Esophagus muscularis mucosa (tissue), 4 donors: Measurements from ENCODE around the gene MET. TPM values are rescaled to one million over a fixed set of nuclear protein-coding genes. Genes with fewer than 3 reads are reported as not detected.

Experiments
- DNase-seq: peaks from one replicate; pipeline ENCODE4 v3.0.0-alpha.2; 2017; ENCODE audit errors: extremely low spot score
- H3K27ac ChIP-seq, 4 donors: fragments of 200-600 bp; sonication (generic); replicated peaks in 1 of 4; 1 replicate in 3 of 4; 2 replicates in 1 of 4; pipeline ENCODE4 v1.5.1; 2016 to 2019; ENCODE audit warnings: mild to moderate bottlenecking in 1 of 4
- H3K27me3 ChIP-seq, 4 donors: fragments of 200-600 bp; sonication (generic); one replicate each; pipeline versions ENCODE4 v1.5.1 to v1.6.0; 2016 to 2019
- H3K36me3 ChIP-seq, 4 donors: fragments of 200-600 bp; sonication (generic); one replicate each; pipeline ENCODE4 v1.5.1; 2016 to 2019
- H3K4me1 ChIP-seq, 4 donors: fragments of 200-600 bp; sonication (generic); one replicate each; pipeline ENCODE4 v1.5.1; 2016 to 2019
- H3K4me3 ChIP-seq, 4 donors: fragments of 200-600 bp; sonication (generic); 1 replicate in 2 of 4; 2 replicates in 2 of 4; pipeline ENCODE4 v1.5.1; 2016 to 2019; ENCODE audit warnings: mild to moderate bottlenecking in 4 of 4, moderate library complexity in 1 of 4
- H3K9me3 ChIP-seq, 4 donors: fragments of 200-600 bp; sonication (generic); 1 replicate in 3 of 4; 2 replicates in 1 of 4; pipeline ENCODE4 v1.5.1; 2016 to 2019
- CTCF ChIP-seq, 3 experiments: fragments of 200-600 bp in 2 of 3; fragments of 450-650 bp in 1 of 3; sonication (generic) in 2 of 3; IDR thresholded peaks; one replicate each; pipeline ENCODE4 v1.5.1; 2017 to 2019; ENCODE audit warnings: antibody characterized with exemption in 3 of 3, mild to moderate bottlenecking in 2 of 3, moderate library complexity in 1 of 3
- EP300 ChIP-seq: sonication (generic); formaldehyde crosslinking; IDR thresholded peaks from one replicate; pipeline ENCODE4 v1.6.1; 2017; ENCODE audit warnings: antibody characterized with exemption
- POLR2A ChIP-seq: fragments of 450-650 bp; IDR thresholded peaks from one replicate; pipeline ENCODE4 v1.6.1; 2017; ENCODE audit warnings: antibody characterized with exemption, moderate library complexity, mild to moderate bottlenecking, low read depth
- POLR2AphosphoS5 ChIP-seq, 2 donors: sonication (generic); formaldehyde crosslinking; IDR thresholded peaks; one replicate each; pipeline ENCODE4 v1.6.1; 2017; ENCODE audit warnings: antibody characterized with exemption in 2 of 2
- WGBS: methylation state at CpG from one replicate; pipeline ENCODE4 v1.1.5; 2018; 5-methylcytosine and 5-hydroxymethylcytosine counted together
- intact Hi-C: fragments of 100-400 bp; cut with DNase I; formaldehyde crosslinking; loops from one replicate; pipeline ENCODE4 v1.15.1; 2023
- total RNA-seq, 4 donors: library from RNA; depleted of rRNA; stranded (reverse); fragments of >200 nt; gene quantifications; one replicate each; pipeline versions ENCODE4 v1.1.0 to v1.2.1, GENCODE V29; 2016

MET gene
- total RNA-seq, 4 donors from 2014 or later, result 12.0 to 27.2 (median 15.7) TPM

- DNase-seq, result no peak
- no peak overlapping the region for H3K27ac ChIP-seq
- WGBS, result 76% methylated on average over 4 of the region's 4 CpGs
- H3K4me1 ChIP-seq, result peaks cover 0 to 7% (median 4%) of the 10 kb centered on the region in 4 donors
- TF ChIP-seq POLR2AphosphoS5 (IDR thresholded peaks at IDR 0.05), result no peak
- no peak for TF ChIP-seq POLR2A
- no peak for TF ChIP-seq EP300
- no peak for TF ChIP-seq CTCF (IDR thresholded peaks at IDR 0.05)
- intact Hi-C loops, result no loop called here
- H3K4me3 ChIP-seq, result no peak overlapping the region
- H3K9me3 ChIP-seq, result no peaks in the 10 kb centered on the region
- H3K27me3 ChIP-seq, result no peaks in the 10 kb centered on the region
- no peaks in the 10 kb centered on the region for H3K36me3 ChIP-seq
Measured at GRCh38 chr7:116683786-116684185, 11.8 kb downstream of the MET start.

- Histone ChIP-seq H3K27ac (no peak overlapping the region), H3K4me3 (no peak overlapping the region), H3K4me1 (peaks cover 0 to 7% (median 4%) of the 10 kb centered on the region in 4 donors), H3K27me3 (no peaks in the 10 kb centered on the region), H3K36me3 (no peaks in the 10 kb centered on the region), H3K9me3 (no peaks in the 10 kb centered on the region)
- TF ChIP-seq POLR2A (no peak), POLR2AphosphoS5 (IDR thresholded peaks at IDR 0.05) (no peak), EP300 (no peak)
- intact Hi-C loops, result no loop called here
- no peak for DNase-seq
- WGBS, result 85% methylated on average over 3 of the region's 3 CpGs
Measured at GRCh38 chr7:116686033-116686432, 14.0 kb downstream of the MET start.

- TF ChIP-seq CTCF (IDR thresholded peaks at IDR 0.05) (no peak), EP300 (no peak), POLR2AphosphoS5 (IDR thresholded peaks at IDR 0.05) (no peak), POLR2A (no peak)
- intact Hi-C loops, result no loop called here
- no peaks in the 10 kb centered on the region for H3K9me3 ChIP-seq
- no peaks in the 10 kb centered on the region for H3K27me3 ChIP-seq
- 91% methylated on average over 7 of the region's 7 CpGs for WGBS
- H3K4me3 ChIP-seq, result no peak overlapping the region
- peaks cover 0 to 7% (median 4%) of the 10 kb centered on the region in 4 donors for H3K4me1 ChIP-seq
- H3K36me3 ChIP-seq, result no peaks in the 10 kb centered on the region
- DNase-seq, result no peak
- no peak overlapping the region for H3K27ac ChIP-seq
Measured at GRCh38 chr7:116686812-116687419, 14.9 kb downstream of the MET start.

- no peak for DNase-seq
Measured at GRCh38 chr7:116687801-116688201, 15.8 kb downstream of the MET start.

GRCh38 chr7:116689790-116690259, 17.8 kb downstream of the MET start:
- Histone ChIP-seq H3K27ac (no peak overlapping the region), H3K9me3 (no peaks in the 10 kb centered on the region), H3K4me1 (peaks cover 0 to 7% (median 4%) of the 10 kb centered on the region in 4 donors), H3K4me3 (no peak overlapping the region), H3K36me3 (no peaks in the 10 kb centered on the region), H3K27me3 (no peaks in the 10 kb centered on the region)
- TF ChIP-seq POLR2A (no peak), CTCF (IDR thresholded peaks at IDR 0.05) (no peak), POLR2AphosphoS5 (IDR thresholded peaks at IDR 0.05) (no peak), EP300 (no peak)
- DNase-seq, result no peak
- intact Hi-C loops, result no loop called here
- WGBS, result 75% methylated on average over 4 of the region's 4 CpGs

More at GRCh38 chr7:116687801-116688201, 15.8 kb downstream of the MET start:
- Histone ChIP-seq H3K27me3 (no peaks in the 10 kb centered on the region), H3K36me3 (no peaks in the 10 kb centered on the region), H3K4me1 (peaks cover 0 to 7% (median 4%) of the 10 kb centered on the region in 4 donors), H3K27ac (no peak overlapping the region), H3K9me3 (no peaks in the 10 kb centered on the region), H3K4me3 (no peak overlapping the region)
- 30% methylated on average over 7 of the region's 7 CpGs for WGBS
- TF ChIP-seq POLR2AphosphoS5 (IDR thresholded peaks at IDR 0.05) (no peak), CTCF (IDR thresholded peaks at IDR 0.05) (no peak), POLR2A (no peak), EP300 (no peak)
- intact Hi-C loops, result no loop called here
